ENCODE data around the gene LRRC40.

- TF ChIP-seq, protein P1, sequence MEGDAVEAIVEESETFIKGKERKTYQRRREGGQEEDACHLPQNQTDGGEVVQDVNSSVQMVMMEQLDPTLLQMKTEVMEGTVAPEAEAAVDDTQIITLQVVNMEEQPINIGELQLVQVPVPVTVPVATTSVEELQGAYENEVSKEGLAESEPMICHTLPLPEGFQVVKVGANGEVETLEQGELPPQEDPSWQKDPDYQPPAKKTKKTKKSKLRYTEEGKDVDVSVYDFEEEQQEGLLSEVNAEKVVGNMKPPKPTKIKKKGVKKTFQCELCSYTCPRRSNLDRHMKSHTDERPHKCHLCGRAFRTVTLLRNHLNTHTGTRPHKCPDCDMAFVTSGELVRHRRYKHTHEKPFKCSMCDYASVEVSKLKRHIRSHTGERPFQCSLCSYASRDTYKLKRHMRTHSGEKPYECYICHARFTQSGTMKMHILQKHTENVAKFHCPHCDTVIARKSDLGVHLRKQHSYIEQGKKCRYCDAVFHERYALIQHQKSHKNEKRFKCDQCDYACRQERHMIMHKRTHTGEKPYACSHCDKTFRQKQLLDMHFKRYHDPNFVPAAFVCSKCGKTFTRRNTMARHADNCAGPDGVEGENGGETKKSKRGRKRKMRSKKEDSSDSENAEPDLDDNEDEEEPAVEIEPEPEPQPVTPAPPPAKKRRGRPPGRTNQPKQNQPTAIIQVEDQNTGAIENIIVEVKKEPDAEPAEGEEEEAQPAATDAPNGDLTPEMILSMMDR (conservative IDR thresholded peaks at IDR 0.05): peak; percentile 33
- TF ChIP-seq ZFX (IDR thresholded peaks at IDR 0.05): no peak
Observed at GRCh38 chr1:70143048-70143659, 62.2 kb downstream of the LRRC40 start.
